Testis (tissue), 3 donors: ENCODE measurements around the gene PDS5A. TPM values are rescaled to one million over a fixed set of nuclear protein-coding genes. Genes with fewer than 3 reads are reported as not detected.

Experiments
- DNase-seq: peaks from one replicate; pipeline ENCODE4 v3.0.0-alpha.2; 2019
- H3K27ac ChIP-seq, 2 donors: fragments of 200-600 bp; sonication (generic); one replicate each; pipeline ENCODE4 v1.5.1; 2019
- H3K27me3 ChIP-seq: fragments of 200-600 bp; sonication (generic); one replicate; pipeline ENCODE4 v1.5.1; 2019
- H3K36me3 ChIP-seq: fragments of 200-600 bp; sonication (generic); one replicate; pipeline ENCODE4 v1.5.1; 2017; ENCODE audit warnings: low read depth; ENCODE audit errors: missing control alignments
- H3K4me1 ChIP-seq: fragments of 200-600 bp; sonication (generic); one replicate; pipeline ENCODE4 v1.5.1; 2019
- H3K4me3 ChIP-seq, 2 donors: fragments of 200-600 bp; sonication (generic); one replicate each; pipeline ENCODE4 v1.5.1; 2017 to 2019
- H3K9me3 ChIP-seq: fragments of 200-600 bp; sonication (generic); one replicate; pipeline ENCODE4 v1.5.1; 2017
- CTCF ChIP-seq, 3 experiments: fragments of 450-650 bp in 2 of 3; fragments of 200-600 bp in 1 of 3; sonication (generic) in 1 of 3; IDR thresholded peaks; one replicate each; pipeline ENCODE4 v1.5.1; 2016 to 2019; ENCODE audit warnings: antibody characterized with exemption in 3 of 3, mild to moderate bottlenecking in 2 of 3, moderate library complexity in 1 of 3
- POLR2A ChIP-seq: fragments of 450-650 bp; IDR thresholded peaks from one replicate; pipeline ENCODE4 v1.6.1; 2017; ENCODE audit warnings: antibody characterized with exemption, mild to moderate bottlenecking, moderate library complexity
- WGBS, 2 donors: methylation state at CpG; one replicate each; pipeline ENCODE4 v1.1.5; 2018; 5-methylcytosine and 5-hydroxymethylcytosine counted together
- intact Hi-C: fragments of 100-400 bp; cut with DNase I; formaldehyde crosslinking; loops from one replicate; pipeline ENCODE4 v1.15.1; 2023; ENCODE audit warnings: low total_unique reads
- polyA plus RNA-seq: library from polyadenylated mRNA; stranded (reverse); fragments of 350-450 nt; fragmentation: Illumina TruSeq; extraction: RNeasy Lipid Tissue Mini Kit (QIAGEN cat#74804); gene quantifications from one replicate; pipeline ENCODE4 v1.2.3, GENCODE V29; 2014; ENCODE audit warnings: low read depth, low replicate concordance; ENCODE audit not compliant: insufficient read depth
- total RNA-seq, 2 donors: library from RNA; depleted of rRNA; stranded (reverse); fragments of >200 nt; gene quantifications; one replicate each; pipeline ENCODE4 v1.2.3, GENCODE V29; 2016

The PDS5A gene
- total and polyA plus RNA-seq, 3 donors from 2014 or later, result 20.7 to 61.7 (median 61.3) TPM

GRCh38 chr4:39893693-39894072 lies 84.0 kb downstream of the PDS5A start:
- Histone ChIP-seq H3K27me3 (no peaks in the 10 kb centered on the region), H3K4me1 (no peaks in the 10 kb centered on the region), H3K36me3 (no peaks in the 10 kb centered on the region), H3K27ac (no peak overlapping the region), H3K9me3 (no peaks in the 10 kb centered on the region), H3K4me3 (no peak overlapping the region)
- intact Hi-C loops, result no loop called here
- DNase-seq, result no peak
- TF ChIP-seq POLR2A (no peak), CTCF (IDR thresholded peaks at IDR 0.05) (no peak)
- WGBS, 2 donors, result 91 to 96% methylated on average over 3 of the region's 3 CpGs

- Histone ChIP-seq H3K9me3 (no peaks in the 10 kb centered on the region), H3K4me1 (no peaks in the 10 kb centered on the region), H3K36me3 (no peaks in the 10 kb centered on the region), H3K27ac (no peak overlapping the region), H3K27me3 (no peaks in the 10 kb centered on the region), H3K4me3 (no peak overlapping the region)
- WGBS, 2 donors, result 91 to 96% methylated on average over 5 of the region's 5 CpGs
- TF ChIP-seq POLR2A, result no peak
- DNase-seq, result no peak
- intact Hi-C loops, result no loop called here
Observed at GRCh38 chr4:39892988-39893692, 84.6 kb downstream of the PDS5A start.

GRCh38 chr4:39889226-39889625 lies 88.5 kb downstream of the PDS5A start:
- H3K4me3 ChIP-seq, result no peak overlapping the region
- H3K36me3 ChIP-seq, result no peaks in the 10 kb centered on the region
- no peaks in the 10 kb centered on the region for H3K9me3 ChIP-seq
- no peak overlapping the region for H3K27ac ChIP-seq
- no peaks in the 10 kb centered on the region for H3K27me3 ChIP-seq
- intact Hi-C loops, result no loop called here
- no peak for DNase-seq
- 78 to 81% methylated on average over 2 of the region's 2 CpGs for WGBS, 2 donors
- TF ChIP-seq POLR2A (no peak), CTCF (IDR thresholded peaks at IDR 0.05) (no peak)
- H3K4me1 ChIP-seq, result no peaks in the 10 kb centered on the region

GRCh38 chr4:39888541-39888940 lies 89.2 kb downstream of the PDS5A start:
- 94 to 96% methylated on average over 5 of the region's 5 CpGs for WGBS, 2 donors
- Histone ChIP-seq H3K27me3 (no peaks in the 10 kb centered on the region), H3K36me3 (no peaks in the 10 kb centered on the region), H3K9me3 (no peaks in the 10 kb centered on the region), H3K27ac (no peak overlapping the region), H3K4me3 (no peak overlapping the region), H3K4me1 (no peaks in the 10 kb centered on the region)
- TF ChIP-seq CTCF (IDR thresholded peaks at IDR 0.05) (no peak), POLR2A (no peak)
- intact Hi-C loops, result no loop called here
- no peak for DNase-seq

- Histone ChIP-seq H3K36me3 (no peaks in the 10 kb centered on the region), H3K27ac (no peak overlapping the region), H3K4me3 (no peak overlapping the region), H3K9me3 (no peaks in the 10 kb centered on the region), H3K27me3 (no peaks in the 10 kb centered on the region), H3K4me1 (no peaks in the 10 kb centered on the region)
- WGBS, 2 donors, result 96 to 98% methylated on average over 6 of the region's 6 CpGs
- TF ChIP-seq CTCF (IDR thresholded peaks at IDR 0.05) (no peak), POLR2A (no peak)
- DNase-seq, result no peak
- intact Hi-C loops, result no loop called here
Observed at GRCh38 chr4:39883646-39884045, 94.1 kb downstream of the PDS5A start.
